GM12891 (cell line): ENCODE data around the gene CTNNA1.
"Not testable (repeated sequence)": the region's sequence is repeated elsewhere in the genome, so short reads cannot be mapped to it uniquely, and the experiment has no call there.

ENCODE experiments used
- PAX5 ChIP-seq: IDR thresholded peaks from 2 replicates; pipeline ENCODE4 v1.6.1; 2011; ENCODE audit warnings: low read length, moderate library complexity, mild to moderate bottlenecking; ENCODE audit not compliant: insufficient read depth, severe bottlenecking
- POLR2A ChIP-seq: IDR thresholded peaks from 2 replicates; pipeline ENCODE4 v1.6.1; 2011; ENCODE audit warnings: low read depth, low read length, control low read depth
- POLR2AphosphoS5 ChIP-seq: IDR thresholded peaks from 2 replicates; pipeline ENCODE4 v1.6.1; 2011; ENCODE audit warnings: low read depth, low read length, control low read depth

GRCh38 chr5:138761115-138761514 is 7.9 kb downstream of the CTNNA1 start:
- TF ChIP-seq POLR2A, POLR2AphosphoS5, PAX5: not testable (repeated sequence)
